AG20443 (cell line): Measurements from ENCODE around the gene HAUS5.
A peak's percentile ranks its signal among the peaks of the same experiment; 100 is the strongest.
"Not testable (repeated sequence)": the region's sequence is repeated elsewhere in the genome, so short reads cannot be mapped to it uniquely, and the experiment has no call there.

Experiments used
- DNase-seq: peaks from one replicate; pipeline ENCODE4 v3.0.0; 2012; ENCODE audit warnings: low spot score, mixed read lengths

Gene HAUS5

GRCh38 chr19:35643255-35644205, 31.0 kb downstream of the HAUS5 start:
- DNase-seq: peak; percentile 89

- peak; percentile 97 for DNase-seq
Observed at GRCh38 chr19:35644206-35644986, 31.9 kb downstream of the HAUS5 start.

- peak; percentile 79 for DNase-seq
Observed at GRCh38 chr19:35644987-35645679, 32.6 kb downstream of the HAUS5 start.

GRCh38 chr19:35645680-35646511, 33.4 kb downstream of the HAUS5 start:
- no peak for DNase-seq

GRCh38 chr19:35648017-35648961, 35.8 kb downstream of the HAUS5 start, which contains the start of gene COX6B1:
TSS of gene COX6B1 (plus strand) at chr19:35648323. CDS start at chr19:35651244, 2,921 bp downstream.
- DNase-seq: peak; percentile 97

- no peak for DNase-seq
Observed at GRCh38 chr19:35650581-35650980, 38.0 kb downstream of the HAUS5 start.

- not testable (repeated sequence) for DNase-seq
Observed at GRCh38 chr19:35654828-35655227, 42.3 kb downstream of the HAUS5 start.

GRCh38 chr19:35655600-35655999, 43.1 kb downstream of the HAUS5 start:
- DNase-seq: no peak

GRCh38 chr19:35656700-35657099, 44.2 kb downstream of the HAUS5 start:
- no peak for DNase-seq

- DNase-seq: no peak
Observed at GRCh38 chr19:35657904-35658700, 45.6 kb downstream of the HAUS5 start.

GRCh38 chr19:35661995-35662340, 49.4 kb downstream of the HAUS5 start:
- DNase-seq: no peak

- DNase-seq: no peak
Observed at GRCh38 chr19:35663981-35664380, 51.4 kb downstream of the HAUS5 start.

- no peak for DNase-seq
Observed at GRCh38 chr19:35665157-35665556, 52.6 kb downstream of the HAUS5 start.

GRCh38 chr19:35665604-35666003, 53.1 kb downstream of the HAUS5 start:
- no peak for DNase-seq

GRCh38 chr19:35666251-35666913, 53.8 kb downstream of the HAUS5 start, which contains the start of gene UPK1A:
TSS of gene UPK1A (plus strand) at chr19:35666517. CDS start at chr19:35666813, 296 bp downstream.
- DNase-seq: no peak

GRCh38 chr19:35669566-35669965, 57.0 kb downstream of the HAUS5 start:
- DNase-seq: no peak

GRCh38 chr19:35669974-35670373, 57.4 kb downstream of the HAUS5 start:
- no peak for DNase-seq

- no peak for DNase-seq
Observed at GRCh38 chr19:35670686-35671085, 58.2 kb downstream of the HAUS5 start.

- DNase-seq: no peak
Observed at GRCh38 chr19:35671818-35672217, 59.3 kb downstream of the HAUS5 start.
